Muscle of leg (tissue), 11 donors: ENCODE results near the gene DPP7. TPM values are rescaled to one million over a fixed set of nuclear protein-coding genes. Genes with fewer than 3 reads are reported as not detected.
"Not testable (repeated sequence)": the region's sequence is repeated elsewhere in the genome, so short reads cannot be mapped to it uniquely, and the experiment has no call there.

Source experiments
- DNase-seq: peaks from one replicate; pipeline ENCODE4 v3.0.0; 2013
- H3K27ac ChIP-seq: one replicate; pipeline ENCODE4 v1.5.1; 2013; ENCODE audit warnings: mild to moderate bottlenecking, low read length, control low read depth
- H3K27me3 ChIP-seq: one replicate; pipeline ENCODE4 v1.6.1; 2013; ENCODE audit warnings: low read length; ENCODE audit not compliant: control insufficient read depth, insufficient read depth
- H3K36me3 ChIP-seq: one replicate; pipeline ENCODE4 v1.6.1; 2013; ENCODE audit warnings: low read length; ENCODE audit not compliant: control insufficient read depth, insufficient read depth
- H3K4me1 ChIP-seq: one replicate; pipeline ENCODE4 v1.6.1; 2013; ENCODE audit warnings: low read length; ENCODE audit not compliant: control insufficient read depth, insufficient read depth
- H3K4me3 ChIP-seq: one replicate; pipeline ENCODE4 v1.5.1; 2013; ENCODE audit warnings: low read length, control low read depth
- H3K9me3 ChIP-seq: replicated peaks from 2 replicates; pipeline ENCODE4 v1.6.1; 2013; ENCODE audit warnings: low read depth, low read length; ENCODE audit not compliant: control insufficient read depth
- WGBS: methylation state at CpG from one replicate; pipeline ENCODE4 v1.1.5; 2013; ENCODE audit warnings: missing lambda C conversion rate; ENCODE audit not compliant: insufficient coverage; 5-methylcytosine and 5-hydroxymethylcytosine counted together
- polyA plus RNA-seq, 8 donors: library from polyadenylated mRNA; unstranded; fragments of 120-200 nt; gene quantifications; one replicate each; pipeline versions ENCODE4 v1.2.1 to v1.2.3, GENCODE V29; 2013; ENCODE audit warnings: inconsistent platforms in 1 of 8, low replicate concordance in 1 of 8; ENCODE audit not compliant: insufficient read length in 8 of 8, insufficient read depth in 1 of 8
- total RNA-seq: library from RNA; stranded (reverse); fragments of 120-200 nt; gene quantifications from one replicate; pipeline ENCODE4 v1.2.4, GENCODE V29; 2013

Gene DPP7
- total and polyA plus RNA-seq, 9 donors, result 23.9 to 43.9 (median 30.7) TPM

DNA sequence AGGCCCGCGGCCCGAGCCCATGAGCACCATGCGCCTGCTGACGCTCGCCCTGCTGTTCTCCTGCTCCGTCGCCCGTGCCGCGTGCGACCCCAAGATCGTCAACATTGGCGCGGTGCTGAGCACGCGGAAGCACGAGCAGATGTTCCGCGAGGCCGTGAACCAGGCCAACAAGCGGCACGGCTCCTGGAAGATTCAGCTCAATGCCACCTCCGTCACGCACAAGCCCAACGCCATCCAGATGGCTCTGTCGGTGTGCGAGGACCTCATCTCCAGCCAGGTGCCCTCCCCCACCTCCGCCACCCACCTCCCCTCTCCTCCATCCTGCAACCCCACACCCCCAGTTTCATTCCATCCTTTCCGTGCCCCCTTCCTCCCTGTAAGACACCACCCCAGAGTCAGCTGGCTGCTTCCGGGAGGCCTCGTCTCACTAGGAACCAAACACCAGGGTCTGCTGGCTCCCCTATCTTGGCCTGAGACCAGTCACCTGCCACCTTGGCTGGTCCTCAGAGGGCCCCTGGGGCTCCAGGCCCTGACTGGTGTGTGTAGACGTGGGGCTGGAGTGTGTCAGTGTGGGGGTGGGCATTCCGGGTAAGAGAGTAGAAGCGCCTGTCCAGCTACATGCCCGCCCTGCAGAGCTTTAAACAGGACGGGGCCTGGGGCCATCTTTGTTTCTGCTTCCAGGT lies 25.1 kb upstream of the DPP7 start:
- H3K27me3 ChIP-seq, result peaks cover 77% of the 10 kb centered on the region
- peaks cover 22% of the 10 kb centered on the region for H3K4me1 ChIP-seq
- DNase-seq, result no peak

DNA sequence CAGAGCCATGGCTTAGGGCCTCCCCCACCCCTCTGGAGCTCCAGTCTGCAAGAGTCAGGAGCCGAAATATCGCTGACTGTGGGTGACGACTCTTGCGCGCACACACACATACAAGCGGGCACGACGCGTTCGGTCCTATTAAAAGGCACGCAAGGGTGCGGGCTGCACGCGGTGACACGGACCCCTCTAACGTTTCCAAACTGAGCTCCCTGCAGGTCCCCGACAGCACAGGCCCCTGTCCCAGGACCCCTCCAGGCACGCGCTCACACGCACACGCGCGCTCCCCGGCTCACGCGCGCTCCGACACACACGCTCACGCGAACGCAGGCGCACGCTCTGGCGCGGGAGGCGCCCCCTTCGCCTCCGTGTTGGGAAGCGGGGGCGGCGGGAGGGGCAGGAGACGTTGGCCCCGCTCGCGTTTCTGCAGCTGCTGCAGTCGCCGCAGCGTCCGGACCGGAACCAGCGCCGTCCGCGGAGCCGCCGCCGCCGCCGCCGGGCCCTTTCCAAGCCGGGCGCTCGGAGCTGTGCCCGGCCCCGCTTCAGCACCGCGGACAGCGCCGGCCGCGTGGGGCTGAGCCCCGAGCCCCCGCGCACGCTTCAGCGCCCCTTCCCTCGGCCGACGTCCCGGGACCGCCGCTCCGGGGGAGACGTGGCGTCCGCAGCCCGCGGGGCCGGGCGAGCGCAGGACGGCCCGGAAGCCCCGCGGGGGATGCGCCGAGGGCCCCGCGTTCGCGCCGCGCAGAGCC lies 24.4 kb upstream of the DPP7 start, which contains the start of gene GRIN1:
GRIN1 (plus strand) TSS at position 433 of the 746 bp plus-strand sequence. CDS start 333 bp downstream, outside the sequence.
- no peak within 1 kb of the TSS for H3K27ac ChIP-seq
- WGBS, result 4% methylated on average over 104 of the region's 104 CpGs

More for the DNA sequence above, 25.1 kb upstream of the DPP7 start:
- Histone ChIP-seq H3K4me3 (no peak overlapping the region), H3K9me3 (no peaks in the 10 kb centered on the region), H3K27ac (no peak overlapping the region), H3K36me3 (no peaks in the 10 kb centered on the region)
- WGBS, result 21% methylated on average over 35 of the region's 37 CpGs

DNA sequence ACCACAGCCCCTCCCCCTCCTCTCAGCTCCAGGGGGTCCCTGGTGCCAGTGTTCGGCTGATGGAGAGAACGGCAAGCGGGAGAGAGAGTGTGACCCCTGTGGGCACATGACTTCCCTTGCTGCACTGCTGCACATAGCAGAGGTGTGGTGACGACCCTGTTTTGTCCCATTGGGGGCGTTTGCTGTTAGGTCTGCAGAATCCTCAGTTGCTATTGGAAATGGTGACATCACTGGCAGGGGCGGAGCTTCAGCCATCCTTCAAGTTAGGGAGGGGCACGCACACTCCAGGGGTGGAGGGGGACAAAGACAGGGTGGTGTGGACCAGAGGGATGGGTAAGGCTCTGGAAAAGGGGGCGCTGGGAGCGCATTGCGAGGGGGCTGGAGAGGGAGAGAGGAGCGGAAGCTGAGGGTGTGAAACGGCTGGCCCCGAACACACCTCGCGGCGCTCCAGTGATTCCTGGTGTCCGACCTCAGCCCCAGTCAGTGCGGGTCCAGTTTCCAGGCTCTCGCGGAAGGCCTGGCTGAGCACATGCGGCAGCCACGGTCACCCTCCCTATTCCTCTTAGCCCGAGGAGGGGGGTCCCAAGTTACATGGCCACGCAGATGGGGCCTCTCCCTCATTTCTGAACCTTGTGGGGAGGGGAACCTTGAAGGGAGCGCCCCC lies 23.7 kb upstream of the DPP7 start:
- peaks cover 70% of the 10 kb centered on the region for H3K27me3 ChIP-seq
- H3K4me3 ChIP-seq, result no peak overlapping the region

More for the DNA sequence above, 24.4 kb upstream of the DPP7 start, which contains the start of gene GRIN1:
- peaks cover 76% of the 10 kb centered on the region for H3K27me3 ChIP-seq
- peaks cover 22% of the 10 kb centered on the region for H3K4me1 ChIP-seq
- DNase-seq, result peak; percentile 62
- no peaks in the 10 kb centered on the region for H3K36me3 ChIP-seq
- no peaks in the 10 kb centered on the region for H3K9me3 ChIP-seq
- H3K4me3 ChIP-seq, result no peak within 1 kb of the TSS

DNA sequence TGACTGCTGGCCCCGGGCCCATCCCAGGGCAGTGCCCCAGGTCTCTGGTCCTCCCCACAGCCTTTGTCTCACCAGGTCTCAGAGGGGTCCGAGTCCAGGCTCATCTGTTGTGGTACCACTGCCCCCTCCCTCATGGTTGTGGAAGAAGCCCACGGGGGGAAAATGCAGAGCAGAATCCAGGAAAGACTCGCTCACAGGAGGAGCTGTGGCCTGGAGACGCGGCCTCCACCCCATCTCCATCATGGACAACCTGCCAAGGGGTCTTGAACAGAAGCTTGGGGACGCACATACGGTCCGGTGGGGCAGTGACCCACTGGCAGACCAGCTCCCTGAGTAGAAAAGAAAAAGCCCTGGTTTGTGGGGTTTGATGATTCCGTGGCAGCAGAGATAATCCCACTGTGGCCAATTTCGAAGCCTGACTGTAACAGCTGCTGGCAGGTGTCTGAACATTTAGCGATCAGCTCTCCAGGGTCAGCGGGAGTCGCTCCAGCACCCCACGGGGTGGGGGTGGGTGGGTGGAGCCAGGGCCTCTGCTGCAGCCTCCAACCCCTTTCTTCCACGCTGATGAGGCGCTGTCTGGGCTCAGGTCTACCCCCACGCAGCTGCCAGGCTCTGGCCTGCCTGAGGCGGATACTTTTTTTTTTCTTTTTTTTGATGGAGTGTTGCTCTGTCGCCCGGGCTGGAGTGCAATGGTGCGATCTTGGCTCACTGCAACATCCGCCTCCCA lies 22.5 kb upstream of the DPP7 start:
- H3K27ac ChIP-seq, result no peak overlapping the region
- DNase-seq, result no peak
- WGBS, result 60% methylated on average over 10 of the region's 23 CpGs
- H3K4me3 ChIP-seq, result no peak overlapping the region
- H3K36me3 ChIP-seq, result no peaks in the 10 kb centered on the region
- H3K27me3 ChIP-seq, result peaks cover 65% of the 10 kb centered on the region
- no peaks in the 10 kb centered on the region for H3K9me3 ChIP-seq
- peaks cover 22% of the 10 kb centered on the region for H3K4me1 ChIP-seq

More for the DNA sequence above, 23.7 kb upstream of the DPP7 start:
- no peak for DNase-seq
- Histone ChIP-seq H3K27ac (no peak overlapping the region), H3K4me1 (peaks cover 22% of the 10 kb centered on the region), H3K9me3 (no peaks in the 10 kb centered on the region), H3K36me3 (no peaks in the 10 kb centered on the region)
- WGBS, result 3% methylated on average over 15 of the region's 25 CpGs

DNA sequence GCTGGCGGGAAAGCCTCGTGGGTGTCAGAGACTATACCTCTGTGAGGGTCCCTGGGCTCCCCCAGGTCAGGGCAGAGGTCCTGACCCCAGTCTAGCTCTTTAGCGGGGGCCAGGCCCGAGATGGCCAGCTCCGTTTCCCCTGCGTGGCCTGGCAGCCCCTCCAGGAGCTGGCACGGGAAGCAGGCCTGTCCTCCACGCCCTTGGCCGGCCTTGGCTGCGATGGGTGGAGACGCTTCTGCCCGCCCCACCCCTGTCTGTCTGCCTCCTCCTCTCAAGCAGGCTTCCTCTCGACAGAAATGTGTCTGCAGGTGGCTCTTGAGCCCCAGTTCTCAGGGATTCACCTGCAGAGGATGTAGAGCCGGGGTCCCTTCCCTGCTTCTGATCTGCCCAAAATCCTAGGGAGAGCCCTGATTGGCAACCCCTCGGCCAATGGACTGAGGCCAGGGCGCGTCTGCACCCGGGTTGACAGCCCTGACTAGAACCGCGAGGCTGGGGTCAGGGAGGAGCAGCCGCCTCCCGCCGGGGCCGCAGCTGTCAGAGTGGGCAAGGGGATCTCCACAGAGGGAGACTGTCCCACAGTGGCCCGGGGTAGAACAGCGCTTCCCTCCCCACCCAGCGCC lies 21.8 kb upstream of the DPP7 start:
- H3K4me3 ChIP-seq, result no peak overlapping the region
- H3K9me3 ChIP-seq, result no peaks in the 10 kb centered on the region
- H3K27ac ChIP-seq, result no peak overlapping the region
- 18% methylated on average over 20 of the region's 27 CpGs for WGBS
- no peaks in the 10 kb centered on the region for H3K36me3 ChIP-seq
- DNase-seq, result no peak
- peaks cover 22% of the 10 kb centered on the region for H3K4me1 ChIP-seq
- H3K27me3 ChIP-seq, result peaks cover 61% of the 10 kb centered on the region

DNA sequence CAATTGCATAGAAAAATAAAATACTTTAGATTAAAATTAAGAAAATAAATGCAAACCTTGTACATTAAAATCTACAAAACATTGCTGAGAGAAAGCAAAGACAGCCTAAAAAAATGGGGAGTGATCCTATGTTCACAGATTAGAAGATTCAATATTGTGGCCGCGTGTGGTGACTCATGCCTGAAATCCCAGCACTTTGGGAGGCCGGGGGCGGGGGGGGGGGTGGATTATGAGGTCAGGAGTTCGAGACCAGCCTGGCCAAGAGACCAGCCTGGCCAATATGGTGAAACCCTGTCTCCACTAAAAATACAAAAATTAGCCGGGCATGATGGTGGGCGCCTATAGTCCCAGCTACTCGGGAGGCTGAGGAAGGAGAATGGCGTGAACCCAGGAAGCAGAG lies 20.6 kb upstream of the DPP7 start:
- H3K9me3 ChIP-seq, H3K4me3 ChIP-seq, H3K27ac ChIP-seq, DNase-seq, H3K36me3 ChIP-seq: not testable (repeated sequence)
- peaks cover 25% of the 10 kb centered on the region for H3K4me1 ChIP-seq
- 83% methylated on average over 4 of the region's 9 CpGs for WGBS
- peaks cover 58% of the 10 kb centered on the region for H3K27me3 ChIP-seq

DNA sequence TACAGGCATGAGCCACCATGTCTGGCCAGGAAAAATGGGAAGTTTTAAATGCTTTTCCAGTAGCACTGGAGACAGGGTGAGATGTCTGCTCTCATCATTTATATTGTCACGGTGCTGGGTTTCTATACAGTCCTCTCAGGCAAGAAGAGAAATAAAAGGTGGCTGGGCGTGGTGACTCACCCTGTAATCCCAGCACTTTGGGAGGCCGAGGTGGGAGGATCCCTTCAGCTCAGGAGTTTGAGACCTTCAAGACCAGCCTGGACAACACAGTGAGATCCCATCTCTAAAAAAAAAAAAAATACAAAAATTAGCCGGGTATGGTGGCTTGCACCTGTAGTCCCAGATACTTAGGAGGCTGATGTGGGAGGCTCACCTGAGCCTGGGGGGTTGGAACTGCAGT lies 19.7 kb upstream of the DPP7 start:
- Histone ChIP-seq H3K27me3 (peaks cover 49% of the 10 kb centered on the region), H3K4me3 (no peak overlapping the region), H3K27ac (no peak overlapping the region), H3K4me1 (peaks cover 25% of the 10 kb centered on the region), H3K36me3 (no peaks in the 10 kb centered on the region), H3K9me3 (peaks cover 7% of the 10 kb centered on the region)
- DNase-seq, result no peak
- 83% methylated on average over 1 of the region's 4 CpGs for WGBS

DNA sequence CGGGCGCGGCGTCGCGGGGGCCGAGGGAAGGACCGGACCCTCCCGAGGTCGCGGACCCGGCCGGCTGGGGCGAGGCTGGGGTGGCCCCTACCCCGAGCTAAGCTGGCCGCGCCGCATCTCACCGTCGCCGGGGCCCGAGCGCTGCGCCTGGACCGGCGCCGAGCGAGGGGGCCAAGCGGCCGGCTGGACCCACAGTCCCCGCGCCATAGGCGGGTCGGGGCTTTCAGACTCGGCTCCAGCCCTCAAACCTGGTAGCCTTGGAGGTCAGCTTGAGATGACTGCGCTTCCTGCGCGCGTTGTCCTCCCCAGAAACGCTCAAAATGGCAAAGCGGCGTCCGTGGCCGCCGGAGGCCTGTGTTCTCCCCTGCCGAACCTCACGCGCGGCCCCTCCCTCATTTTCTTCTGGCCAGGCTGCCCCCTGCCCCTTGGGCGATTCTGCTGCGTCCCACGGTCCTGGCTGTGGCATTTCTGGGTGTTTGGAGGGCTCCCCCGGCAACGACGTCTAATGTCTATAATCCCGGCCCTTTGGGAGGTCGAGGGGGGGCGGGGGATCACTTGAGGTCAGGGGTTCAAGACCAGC lies 15.7 kb upstream of the DPP7 start:
- no peak overlapping the region for H3K27ac ChIP-seq
- 5% methylated on average over 54 of the region's 58 CpGs for WGBS

DNA sequence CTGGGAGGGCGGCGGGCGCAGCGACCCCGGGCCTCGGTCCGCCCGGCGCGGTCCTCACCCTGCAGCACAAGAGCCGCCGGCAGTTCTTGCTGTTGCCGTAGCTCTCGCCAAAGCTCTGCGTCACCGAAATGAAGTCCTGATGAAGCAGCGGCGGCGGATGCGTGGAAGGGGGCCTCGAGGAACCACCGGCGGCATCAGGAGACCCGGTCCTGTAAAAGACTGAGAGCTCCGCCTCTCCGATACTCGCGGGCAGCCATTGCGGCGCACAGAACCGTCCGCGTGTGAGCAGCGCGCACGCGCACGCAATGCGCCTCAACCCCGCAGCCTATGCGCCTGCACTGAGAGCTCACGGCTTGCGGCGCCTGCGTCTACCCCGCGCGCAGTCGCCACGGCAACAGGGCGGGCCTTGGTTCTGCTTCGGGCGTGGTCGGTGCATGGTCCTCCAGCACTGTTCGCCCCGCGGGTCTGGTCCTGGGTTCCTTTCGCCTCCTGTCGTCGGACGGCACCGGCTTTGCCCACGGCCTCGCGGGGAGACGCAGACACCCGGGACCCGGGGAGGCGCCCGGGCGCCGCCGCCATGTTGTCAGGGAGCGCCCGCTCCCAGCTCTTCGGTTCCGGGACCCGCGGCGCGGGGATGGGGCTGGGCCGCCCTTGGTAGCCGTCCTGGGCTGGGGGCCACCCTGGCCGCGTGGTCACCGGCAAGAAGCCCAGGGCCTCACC lies 15.1 kb upstream of the DPP7 start:
- WGBS, result under 1% methylated on average over 86 of the region's 86 CpGs
- peaks cover 15% of the 10 kb centered on the region for H3K27me3 ChIP-seq
- DNase-seq, result peak; percentile 93
- H3K9me3 ChIP-seq, result peaks cover 7% of the 10 kb centered on the region
- H3K4me3 ChIP-seq, result peak overlapping the region; percentile 76
- peaks cover 24% of the 10 kb centered on the region for H3K4me1 ChIP-seq
- no peaks in the 10 kb centered on the region for H3K36me3 ChIP-seq
- H3K27ac ChIP-seq, result peak overlapping the region; percentile 51

More for the DNA sequence above, 15.7 kb upstream of the DPP7 start:
- Histone ChIP-seq H3K27me3 (peaks cover 15% of the 10 kb centered on the region), H3K9me3 (peaks cover 7% of the 10 kb centered on the region), H3K36me3 (no peaks in the 10 kb centered on the region), H3K4me3 (peak overlapping the region; percentile 76), H3K4me1 (peaks cover 24% of the 10 kb centered on the region)
- no peak for DNase-seq
